C4-2B (cell line): Measurements from ENCODE around the gene BUD31.

Experiments used
- H3K27ac ChIP-seq: fragments of 450-650 bp; 2 replicates; pipeline ENCODE4 v1.5.1; 2017
- ZFX ChIP-seq: fragments of 450-650 bp; IDR thresholded peaks from 2 replicates; pipeline ENCODE4 v1.6.1; 2017
- TF ChIP-seq, protein P1 (sequence below): fragments of 450-650 bp; conservative IDR thresholded peaks from 2 replicates; pipeline ENCODE4 v1.5.1; 2017; ENCODE audit warnings: mild to moderate bottlenecking

The BUD31 gene

GRCh38 chr7:99397297-99397983 lies 11.3 kb upstream of the BUD31 start:
- no peak overlapping the region for H3K27ac ChIP-seq
- no peak for TF ChIP-seq ZFX
- TF ChIP-seq, protein P1, sequence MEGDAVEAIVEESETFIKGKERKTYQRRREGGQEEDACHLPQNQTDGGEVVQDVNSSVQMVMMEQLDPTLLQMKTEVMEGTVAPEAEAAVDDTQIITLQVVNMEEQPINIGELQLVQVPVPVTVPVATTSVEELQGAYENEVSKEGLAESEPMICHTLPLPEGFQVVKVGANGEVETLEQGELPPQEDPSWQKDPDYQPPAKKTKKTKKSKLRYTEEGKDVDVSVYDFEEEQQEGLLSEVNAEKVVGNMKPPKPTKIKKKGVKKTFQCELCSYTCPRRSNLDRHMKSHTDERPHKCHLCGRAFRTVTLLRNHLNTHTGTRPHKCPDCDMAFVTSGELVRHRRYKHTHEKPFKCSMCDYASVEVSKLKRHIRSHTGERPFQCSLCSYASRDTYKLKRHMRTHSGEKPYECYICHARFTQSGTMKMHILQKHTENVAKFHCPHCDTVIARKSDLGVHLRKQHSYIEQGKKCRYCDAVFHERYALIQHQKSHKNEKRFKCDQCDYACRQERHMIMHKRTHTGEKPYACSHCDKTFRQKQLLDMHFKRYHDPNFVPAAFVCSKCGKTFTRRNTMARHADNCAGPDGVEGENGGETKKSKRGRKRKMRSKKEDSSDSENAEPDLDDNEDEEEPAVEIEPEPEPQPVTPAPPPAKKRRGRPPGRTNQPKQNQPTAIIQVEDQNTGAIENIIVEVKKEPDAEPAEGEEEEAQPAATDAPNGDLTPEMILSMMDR: no peak

- H3K27ac ChIP-seq: no peak overlapping the region
- TF ChIP-seq ZFX: no peak
- TF ChIP-seq, protein P1: no peak
These were observed 9.8 kb upstream of the BUD31 start for GRCh38 chr7:99398891-99399445.

GRCh38 chr7:99399597-99399996 lies 9.2 kb upstream of the BUD31 start:
- no peak overlapping the region for H3K27ac ChIP-seq
- TF ChIP-seq, protein P1: no peak
- no peak for TF ChIP-seq ZFX

DNA sequence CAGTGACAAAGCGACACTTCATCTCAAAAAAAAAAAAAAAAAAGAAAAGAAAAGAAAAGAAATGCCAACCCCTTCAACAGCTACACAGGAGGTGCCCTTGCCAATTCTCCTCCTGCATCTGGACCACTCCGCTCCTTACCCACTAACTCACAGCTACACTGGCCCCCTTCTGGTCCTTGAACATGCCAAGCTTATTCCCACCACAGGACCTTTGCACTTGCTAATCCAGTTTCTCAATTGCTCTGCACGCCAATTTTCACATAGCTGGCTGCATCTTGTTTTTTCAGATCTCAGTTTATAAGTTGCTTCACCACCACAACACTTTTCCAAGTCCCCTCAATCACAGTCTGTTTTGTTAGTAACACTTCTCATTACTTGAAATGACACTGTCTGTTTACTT lies 5.9 kb upstream of the BUD31 start:
- TF ChIP-seq ZFX: no peak
- TF ChIP-seq, protein P1: no peak

DNA sequence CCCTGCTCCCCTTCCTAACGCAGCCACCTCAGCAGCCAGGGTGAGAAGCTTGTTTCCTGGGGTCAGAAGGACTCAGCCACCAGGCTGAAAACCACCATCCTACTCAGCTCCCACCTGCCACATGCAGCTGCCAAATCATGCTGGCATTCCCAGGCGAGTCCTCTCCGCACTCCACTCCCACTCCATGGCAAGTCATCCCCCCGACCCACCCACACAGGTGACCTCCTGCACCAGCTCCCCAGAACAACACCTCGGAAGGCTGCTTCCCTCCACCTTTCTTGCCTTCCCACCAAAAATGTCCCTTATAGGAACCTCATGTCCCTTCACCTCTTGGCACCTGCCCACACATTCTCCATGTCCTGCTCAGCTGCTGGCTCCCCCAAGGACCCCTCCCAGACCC lies 5.0 kb upstream of the BUD31 start:
- no peak overlapping the region for H3K27ac ChIP-seq
- TF ChIP-seq, protein P1: no peak
- TF ChIP-seq ZFX: no peak

More for the DNA sequence above, 5.9 kb upstream of the BUD31 start:
- no peak overlapping the region for H3K27ac ChIP-seq

DNA sequence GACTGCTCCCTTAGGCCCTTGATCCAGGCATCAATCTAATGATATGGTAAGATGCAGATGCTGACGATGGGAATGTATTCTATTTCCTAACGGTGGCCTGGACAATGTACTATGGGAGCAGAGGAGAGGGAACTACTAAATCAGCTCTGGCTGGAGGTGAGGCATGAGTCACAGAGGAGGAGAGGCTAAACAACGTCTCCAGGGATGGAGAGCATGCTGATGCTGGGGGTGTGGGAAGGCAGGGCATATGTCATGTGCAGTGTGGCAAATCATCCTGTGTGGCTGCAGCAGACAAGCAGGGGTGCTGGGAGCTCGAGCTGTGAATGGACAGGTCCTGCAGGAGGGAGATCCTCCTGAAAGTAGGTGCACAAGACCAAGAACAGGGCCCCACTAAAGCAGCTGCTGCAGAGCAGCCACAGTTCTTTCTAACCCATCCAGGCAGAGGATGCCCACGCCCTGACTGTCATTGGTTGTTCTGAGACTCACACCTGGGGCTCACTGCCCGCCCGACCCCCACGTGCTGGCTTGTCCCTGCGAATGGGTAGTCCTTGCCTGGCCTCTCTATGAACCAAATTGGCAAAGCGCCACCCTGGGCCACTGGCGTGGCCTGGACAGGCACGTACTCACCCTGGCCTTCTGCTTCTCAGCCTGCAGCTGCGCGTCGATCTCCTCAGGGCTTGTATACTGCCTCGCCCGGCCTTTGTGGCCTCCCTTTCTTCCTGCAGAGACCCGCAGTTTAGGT lies 4.4 kb upstream of the BUD31 start:
- no peak overlapping the region for H3K27ac ChIP-seq
- TF ChIP-seq, protein P1: no peak
- no peak for TF ChIP-seq ZFX

DNA sequence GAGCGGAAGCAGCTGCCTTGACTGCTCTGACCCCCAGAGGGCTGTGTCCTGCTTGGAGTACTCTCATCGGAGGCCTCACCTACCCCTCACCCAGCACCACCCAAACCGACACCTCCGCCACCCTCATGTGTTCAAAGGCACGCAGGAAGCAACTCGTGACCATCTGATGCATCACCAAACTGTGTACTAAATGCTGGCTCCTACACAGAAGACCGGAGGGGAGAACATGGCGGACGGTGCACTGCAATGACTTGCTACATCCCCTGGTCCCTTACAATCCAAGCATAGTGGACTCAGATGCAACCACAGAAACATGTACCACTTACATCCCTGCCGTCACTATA lies 3.8 kb upstream of the BUD31 start:
- TF ChIP-seq ZFX: no peak
- TF ChIP-seq, protein P1: no peak
- no peak overlapping the region for H3K27ac ChIP-seq
